MCF 10A (cell line): Measurements from ENCODE around the gene BIVM. TPM values are rescaled to one million over a fixed set of nuclear protein-coding genes. Genes with fewer than 3 reads are reported as not detected.

Experiments used
- BruUV-seq: library from RNA; stranded (reverse); fragments of 400-500 nt; replicated peaks from 2 replicates; lab custom pipeline; 2021; lab: Mats Ljungman, UMichigan
- CTCF ChIA-PET: fragments of 300-600 bp; sonication (Branson Sonifier 250); formaldehyde crosslinking; extraction: SDS; loops from one replicate; lab custom pipeline; 2021; ENCODE audit warnings: antibody characterized with exemption, inconsistent platforms; lab: Yijun Ruan, JAX
- POLR2A ChIA-PET: fragments of 300-600, 350-650 bp; sonication (Branson Sonifier 250); formaldehyde crosslinking; extraction: SDS; loops from one replicate; lab custom pipeline; 2020; ENCODE audit warnings: antibody characterized with exemption, inconsistent platforms; lab: Yijun Ruan, JAX
- DNase-seq: peaks from one replicate; pipeline ENCODE4 v3.0.0-alpha.2; 2018; ENCODE audit not compliant: unreplicated experiment
- H3K27ac Mint-ChIP-seq: one replicate; pipeline ENCODE4 v1.8.0; 2022; ENCODE audit warnings: mild to moderate bottlenecking, low read depth, mixed read lengths; ENCODE audit not compliant: unreplicated experiment
- H3K27me3 Mint-ChIP-seq: one replicate; pipeline ENCODE4 v1.8.0; 2022; ENCODE audit warnings: mixed read lengths; ENCODE audit not compliant: insufficient read depth, unreplicated experiment
- H3K36me3 Mint-ChIP-seq: one replicate; pipeline ENCODE4 v1.8.0; 2022; ENCODE audit warnings: mild to moderate bottlenecking, moderate library complexity, mixed read lengths; ENCODE audit not compliant: insufficient read depth, unreplicated experiment
- H3K4me1 Mint-ChIP-seq: one replicate; pipeline ENCODE4 v1.8.0; 2022; ENCODE audit warnings: mixed read lengths; ENCODE audit not compliant: insufficient read depth, unreplicated experiment
- H3K4me3 Mint-ChIP-seq: one replicate; pipeline ENCODE4 v1.8.0; 2022; ENCODE audit warnings: mild to moderate bottlenecking, moderate library complexity, mixed read lengths; ENCODE audit not compliant: unreplicated experiment
- H3K9me3 Mint-ChIP-seq: one replicate; pipeline ENCODE4 v1.8.0; 2022; ENCODE audit warnings: mixed read lengths; ENCODE audit not compliant: unreplicated experiment
- intact Hi-C: fragments of 100-400 bp; cut with micrococcal nuclease; formaldehyde crosslinking; loops from 2 replicates; pipeline ENCODE4 v1.14.1; 2022
- total RNA-seq: library from RNA; stranded (reverse); gene quantifications from 2 replicates; pipeline ENCODE4 v1.2.3, GENCODE V29; 2022
- TF ChIP-seq, protein P1 (sequence below): fragments of 200-600 bp; IDR thresholded peaks from one replicate; pipeline ENCODE4 v1.8.0; 2022; ENCODE audit warnings: antibody characterized with exemption, mild to moderate bottlenecking; ENCODE audit not compliant: unreplicated experiment

The BIVM gene
- total RNA-seq, 1 experiment from 2014 or later = 36.6 TPM

GRCh38 chr13:102758842-102759241 lies 40.1 kb upstream of the BIVM start:
- Mint-ChIP-seq H3K4me1 (no peaks in the 10 kb centered on the region), H3K9me3 (no peaks in the 10 kb centered on the region), H3K4me3 (no peak overlapping the region), H3K36me3 (no peaks in the 10 kb centered on the region), H3K27me3 (no peaks in the 10 kb centered on the region), H3K27ac (no peak overlapping the region)
- intact Hi-C loops = no loop called here
- no TSS peak for BruUV-seq
- TF ChIP-seq, protein P1, sequence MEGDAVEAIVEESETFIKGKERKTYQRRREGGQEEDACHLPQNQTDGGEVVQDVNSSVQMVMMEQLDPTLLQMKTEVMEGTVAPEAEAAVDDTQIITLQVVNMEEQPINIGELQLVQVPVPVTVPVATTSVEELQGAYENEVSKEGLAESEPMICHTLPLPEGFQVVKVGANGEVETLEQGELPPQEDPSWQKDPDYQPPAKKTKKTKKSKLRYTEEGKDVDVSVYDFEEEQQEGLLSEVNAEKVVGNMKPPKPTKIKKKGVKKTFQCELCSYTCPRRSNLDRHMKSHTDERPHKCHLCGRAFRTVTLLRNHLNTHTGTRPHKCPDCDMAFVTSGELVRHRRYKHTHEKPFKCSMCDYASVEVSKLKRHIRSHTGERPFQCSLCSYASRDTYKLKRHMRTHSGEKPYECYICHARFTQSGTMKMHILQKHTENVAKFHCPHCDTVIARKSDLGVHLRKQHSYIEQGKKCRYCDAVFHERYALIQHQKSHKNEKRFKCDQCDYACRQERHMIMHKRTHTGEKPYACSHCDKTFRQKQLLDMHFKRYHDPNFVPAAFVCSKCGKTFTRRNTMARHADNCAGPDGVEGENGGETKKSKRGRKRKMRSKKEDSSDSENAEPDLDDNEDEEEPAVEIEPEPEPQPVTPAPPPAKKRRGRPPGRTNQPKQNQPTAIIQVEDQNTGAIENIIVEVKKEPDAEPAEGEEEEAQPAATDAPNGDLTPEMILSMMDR = no peak
- ChIA-PET POLR2A (interaction anchor here (0.6 kb wide), 1 partner anchor 1688 kb away, joined by 3 read pairs; no protein-coding TSS in a partner anchor), CTCF (no interaction called here)
- DNase-seq = no peak

DNA sequence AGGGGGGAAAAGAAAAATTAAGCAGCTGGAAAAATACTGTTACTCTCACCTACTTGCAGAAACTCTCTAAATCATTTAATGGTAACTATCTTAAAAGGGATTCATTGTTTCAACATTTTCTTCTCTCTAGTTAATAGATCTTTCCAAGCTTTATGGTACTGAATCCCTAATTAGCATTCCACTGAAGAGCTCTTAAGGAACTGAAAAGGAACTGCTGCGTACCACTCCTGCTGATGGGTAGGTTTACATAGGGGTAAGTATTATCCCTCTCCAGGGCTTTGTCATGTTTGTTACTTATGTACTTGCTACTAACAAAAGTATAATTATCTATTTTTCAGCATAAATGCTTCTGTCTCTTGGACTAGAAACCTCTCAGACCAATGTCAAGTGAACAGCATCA lies 37.8 kb upstream of the BIVM start:
- POLR2A ChIA-PET = no interaction called here
- no TSS peak for BruUV-seq
- CTCF ChIA-PET = no interaction called here
- no peaks in the 10 kb centered on the region for H3K27me3 Mint-ChIP-seq
- H3K27ac Mint-ChIP-seq = no peak overlapping the region
- TF ChIP-seq, protein P1 = no peak
- no peak overlapping the region for H3K4me3 Mint-ChIP-seq
- no peak for DNase-seq
- no peaks in the 10 kb centered on the region for H3K36me3 Mint-ChIP-seq
- intact Hi-C loops = no loop called here
- no peaks in the 10 kb centered on the region for H3K9me3 Mint-ChIP-seq
- H3K4me1 Mint-ChIP-seq = no peaks in the 10 kb centered on the region

- no peak overlapping the region for H3K4me3 Mint-ChIP-seq
- no peaks in the 10 kb centered on the region for H3K27me3 Mint-ChIP-seq
- H3K36me3 Mint-ChIP-seq = peaks cover 5% of the 10 kb centered on the region
- H3K4me1 Mint-ChIP-seq = no peaks in the 10 kb centered on the region
- BruUV-seq = no TSS peak
- intact Hi-C loops = no loop called here
- DNase-seq = no peak
- TF ChIP-seq, protein P1 = no peak
- no peak overlapping the region for H3K27ac Mint-ChIP-seq
- H3K9me3 Mint-ChIP-seq = no peaks in the 10 kb centered on the region
- ChIA-PET POLR2A (no interaction called here), CTCF (interaction anchor here (1.1 kb wide), 1 partner anchor 182 kb away, joined by 3 read pairs; no protein-coding TSS in a partner anchor)
These were observed 35.2 kb upstream of the BIVM start for GRCh38 chr13:102763741-102764140.

- TF ChIP-seq, protein P1 = no peak
- DNase-seq = no peak
- Mint-ChIP-seq H3K4me3 (no peak overlapping the region), H3K4me1 (peaks cover 18% of the 10 kb centered on the region), H3K36me3 (peaks cover 5% of the 10 kb centered on the region), H3K27ac (no peak overlapping the region), H3K27me3 (no peaks in the 10 kb centered on the region), H3K9me3 (no peaks in the 10 kb centered on the region)
- ChIA-PET POLR2A (interaction anchor here (0.6 to 3.2 kb wide), 6 partner anchors 29 to 175 kb away, joined by 3 to 15 read pairs (median 4); partner anchors contain the start of genes ERCC5 and TPP2), CTCF (interaction anchor here (0.6 to 3.3 kb wide), 10 partner anchors 31 to 189 kb away, joined by 3 to 17 read pairs (median 5); partner anchors contain the start of gene TPP2)
- intact Hi-C loops = loop anchor here (1.0 to 2.0 kb wide), 2 partner anchors 44 to 189 kb away; no protein-coding TSS in a partner anchor
- no TSS peak for BruUV-seq
These were observed 30.0 kb upstream of the BIVM start for GRCh38 chr13:102768909-102769308.
